Right atrium auricular region (tissue), 2 donors: Measurements from ENCODE around the gene EVA1A. TPM values are rescaled to one million over a fixed set of nuclear protein-coding genes. Genes with fewer than 3 reads are reported as not detected.

Experiments
- DNase-seq: peaks from one replicate; pipeline ENCODE4 v3.0.0-alpha.2; 2019; ENCODE audit warnings: low spot score
- H3K27ac ChIP-seq, 2 donors: fragments of 200-600 bp; sonication (generic); 1 replicate in 1 of 2; 2 replicates in 1 of 2; pipeline ENCODE4 v1.5.1; 2016 to 2019
- H3K27me3 ChIP-seq, 2 donors: fragments of 200-600 bp; sonication (generic); one replicate each; pipeline versions ENCODE4 v1.5.1 to v1.6.0; 2017 to 2019
- H3K36me3 ChIP-seq: fragments of 200-600 bp; sonication (generic); one replicate; pipeline ENCODE4 v1.5.1; 2016
- H3K4me1 ChIP-seq, 2 donors: fragments of 200-600 bp; sonication (generic); one replicate each; pipeline versions ENCODE4 v1.5.1 to v1.6.0; 2017 to 2019
- H3K4me3 ChIP-seq, 2 donors: fragments of 200-600 bp; sonication (generic); 1 replicate in 1 of 2; 2 replicates in 1 of 2; pipeline ENCODE4 v1.5.1; 2017 to 2019; ENCODE audit warnings: mild to moderate bottlenecking in 1 of 2, moderate library complexity in 1 of 2
- H3K9me3 ChIP-seq, 2 donors: fragments of 200-600 bp; sonication (generic); one replicate each; pipeline ENCODE4 v1.5.1; 2019
- total RNA-seq, 2 donors: library from RNA; depleted of rRNA; stranded (reverse); fragments of >200 nt; gene quantifications; one replicate each; pipeline ENCODE4 v1.1.0, GENCODE V29; 2016
- TF ChIP-seq, protein P1 (sequence below), 2 donors: fragments of 200-600 bp; sonication (generic); IDR thresholded peaks; one replicate each; pipeline ENCODE4 v1.5.1; 2019; ENCODE audit warnings: antibody characterized with exemption in 2 of 2

The EVA1A gene
- total RNA-seq, 2 donors from 2014 or later: 0.47 to 1.2 TPM

DNA sequence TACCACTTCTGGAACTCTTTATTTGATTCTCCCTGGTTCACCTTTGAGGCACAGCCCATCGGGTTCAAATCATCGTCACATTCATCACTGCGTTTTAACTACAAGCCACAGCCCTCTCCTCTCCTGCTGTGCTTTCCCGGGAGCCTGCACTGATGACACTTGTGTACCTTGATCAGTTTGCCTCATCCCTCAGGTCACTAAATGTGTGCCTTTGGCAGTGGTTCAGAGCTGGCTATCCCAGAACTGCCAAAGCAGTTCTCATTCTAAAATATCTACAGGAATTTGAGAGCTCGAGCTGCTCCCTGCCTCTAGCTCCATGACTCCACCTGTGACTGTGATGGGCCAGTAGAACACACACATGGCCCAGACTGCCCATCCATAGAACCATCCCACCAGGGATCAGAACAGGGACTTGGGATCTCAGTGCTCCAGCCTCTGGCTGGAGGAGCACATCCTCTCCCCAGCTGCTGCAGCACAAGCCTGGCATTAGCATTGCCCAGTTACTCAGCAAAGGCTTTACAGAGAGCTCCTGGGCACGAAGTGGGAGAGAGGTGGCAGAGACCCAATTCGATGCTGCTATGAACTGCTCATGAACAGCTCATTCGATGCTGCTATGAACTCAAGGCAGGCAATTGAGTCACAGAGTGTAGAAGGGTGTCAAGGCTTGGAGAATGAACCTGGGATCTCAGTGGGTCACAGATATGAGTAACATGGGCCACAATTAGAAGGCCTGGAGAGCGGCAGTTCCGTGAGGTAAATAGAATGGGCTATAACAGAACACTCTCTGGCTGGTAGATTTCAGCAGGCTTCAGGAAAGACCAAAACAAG lies 41.9 kb downstream of the EVA1A start:
- no peak for DNase-seq
- no peaks in the 10 kb centered on the region for H3K4me1 ChIP-seq
- no peaks in the 10 kb centered on the region for H3K27me3 ChIP-seq
- no peak overlapping the region for H3K4me3 ChIP-seq
- no peaks in the 10 kb centered on the region for H3K9me3 ChIP-seq
- H3K36me3 ChIP-seq: no peaks in the 10 kb centered on the region
- H3K27ac ChIP-seq: no peak overlapping the region
- TF ChIP-seq, protein P1, sequence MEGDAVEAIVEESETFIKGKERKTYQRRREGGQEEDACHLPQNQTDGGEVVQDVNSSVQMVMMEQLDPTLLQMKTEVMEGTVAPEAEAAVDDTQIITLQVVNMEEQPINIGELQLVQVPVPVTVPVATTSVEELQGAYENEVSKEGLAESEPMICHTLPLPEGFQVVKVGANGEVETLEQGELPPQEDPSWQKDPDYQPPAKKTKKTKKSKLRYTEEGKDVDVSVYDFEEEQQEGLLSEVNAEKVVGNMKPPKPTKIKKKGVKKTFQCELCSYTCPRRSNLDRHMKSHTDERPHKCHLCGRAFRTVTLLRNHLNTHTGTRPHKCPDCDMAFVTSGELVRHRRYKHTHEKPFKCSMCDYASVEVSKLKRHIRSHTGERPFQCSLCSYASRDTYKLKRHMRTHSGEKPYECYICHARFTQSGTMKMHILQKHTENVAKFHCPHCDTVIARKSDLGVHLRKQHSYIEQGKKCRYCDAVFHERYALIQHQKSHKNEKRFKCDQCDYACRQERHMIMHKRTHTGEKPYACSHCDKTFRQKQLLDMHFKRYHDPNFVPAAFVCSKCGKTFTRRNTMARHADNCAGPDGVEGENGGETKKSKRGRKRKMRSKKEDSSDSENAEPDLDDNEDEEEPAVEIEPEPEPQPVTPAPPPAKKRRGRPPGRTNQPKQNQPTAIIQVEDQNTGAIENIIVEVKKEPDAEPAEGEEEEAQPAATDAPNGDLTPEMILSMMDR (IDR thresholded peaks at IDR 0.05): no peak

DNA sequence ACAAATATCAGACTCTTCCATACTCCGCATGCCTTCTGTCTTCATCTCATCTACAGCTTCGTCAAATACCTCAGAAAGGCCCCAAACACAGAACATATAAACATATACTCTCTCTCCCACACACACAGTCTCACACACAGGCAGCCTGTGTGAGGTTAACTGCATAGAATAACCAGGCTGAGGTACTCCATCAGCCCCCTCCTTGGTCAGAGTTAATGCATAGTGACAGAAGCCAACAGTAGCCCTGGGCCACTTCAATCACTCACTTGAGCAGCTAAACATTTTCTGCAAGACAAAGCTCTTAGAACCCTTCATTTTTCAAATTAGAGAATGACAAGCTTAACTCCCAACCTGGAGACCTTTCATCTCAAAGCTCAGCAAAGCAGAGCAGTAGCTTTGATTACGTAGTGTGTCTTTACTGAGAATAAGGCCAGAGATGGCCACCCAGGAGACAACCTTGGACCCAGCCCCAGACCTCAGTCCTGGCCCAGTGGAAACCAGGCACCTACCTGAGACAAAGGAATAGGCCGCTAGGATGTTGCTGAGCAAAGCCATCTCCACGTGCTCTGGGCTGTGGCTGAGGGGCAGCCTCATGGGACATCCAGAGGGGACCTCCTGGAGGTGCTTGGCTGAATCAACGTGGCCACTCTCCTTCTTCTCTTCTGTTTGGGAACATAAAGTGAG lies 43.0 kb downstream of the EVA1A start:
- no peak overlapping the region for H3K27ac ChIP-seq

DNA sequence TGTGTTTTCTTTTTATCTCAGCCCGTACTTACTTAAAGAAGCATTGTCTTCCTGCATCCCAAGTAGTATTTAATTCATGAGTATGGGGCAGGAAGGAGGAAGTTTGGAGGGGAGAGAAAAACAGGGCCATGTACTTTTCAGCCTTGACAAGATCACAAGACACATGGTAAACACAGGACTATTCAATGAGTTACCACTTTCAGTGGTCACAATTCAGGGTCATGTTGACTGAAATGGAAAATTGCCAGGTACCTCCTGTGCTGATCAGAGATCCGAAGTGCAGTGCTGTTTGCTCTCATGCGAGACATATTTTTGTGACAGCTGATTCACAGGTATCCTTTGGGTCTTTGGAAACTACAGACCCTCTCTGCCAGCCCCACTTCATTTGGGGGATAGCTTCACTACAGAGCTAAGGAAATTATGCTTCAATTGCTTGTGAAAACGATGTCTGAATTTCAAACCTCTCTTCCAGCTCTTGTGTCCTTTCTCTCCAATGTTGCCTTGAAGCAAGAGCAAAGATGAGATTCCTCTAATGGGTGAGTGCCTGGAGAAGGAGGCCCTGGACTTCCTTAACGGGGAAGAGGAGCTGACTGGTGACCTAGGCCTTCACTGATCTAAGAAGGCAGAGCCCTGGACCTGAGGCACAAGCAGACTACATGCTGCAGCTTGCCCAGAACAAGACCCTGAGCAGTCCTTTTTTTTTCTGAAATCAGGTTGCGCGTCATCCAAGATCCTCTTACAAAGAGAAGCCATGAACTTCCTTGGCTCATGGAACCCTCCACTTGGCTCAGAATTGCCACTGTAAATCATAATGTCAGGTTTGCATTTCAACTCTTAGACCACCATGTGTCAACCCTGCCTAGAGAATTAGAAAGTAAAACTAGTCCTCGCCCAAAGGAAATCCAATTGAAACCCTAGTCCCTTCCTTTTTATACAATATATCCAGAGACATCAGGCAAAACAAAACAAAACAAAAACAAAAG lies 44.1 kb downstream of the EVA1A start:
- no peak overlapping the region for H3K27ac ChIP-seq
- no peak for DNase-seq
- no peaks in the 10 kb centered on the region for H3K27me3 ChIP-seq
- no peaks in the 10 kb centered on the region for H3K36me3 ChIP-seq
- TF ChIP-seq, protein P1 (IDR thresholded peaks at IDR 0.05): no peak
- H3K4me1 ChIP-seq: no peaks in the 10 kb centered on the region
- no peak overlapping the region for H3K4me3 ChIP-seq
- H3K9me3 ChIP-seq: peaks cover 3 to 13% of the 10 kb centered on the region in 2 donors

More for the DNA sequence above, 43.0 kb downstream of the EVA1A start:
- Histone ChIP-seq H3K27me3 (no peaks in the 10 kb centered on the region), H3K9me3 (peaks cover 3 to 7% of the 10 kb centered on the region in 2 donors), H3K4me3 (no peak overlapping the region), H3K36me3 (no peaks in the 10 kb centered on the region), H3K4me1 (no peaks in the 10 kb centered on the region)
- TF ChIP-seq, protein P1 (IDR thresholded peaks at IDR 0.05): no peak
- DNase-seq: no peak

DNA sequence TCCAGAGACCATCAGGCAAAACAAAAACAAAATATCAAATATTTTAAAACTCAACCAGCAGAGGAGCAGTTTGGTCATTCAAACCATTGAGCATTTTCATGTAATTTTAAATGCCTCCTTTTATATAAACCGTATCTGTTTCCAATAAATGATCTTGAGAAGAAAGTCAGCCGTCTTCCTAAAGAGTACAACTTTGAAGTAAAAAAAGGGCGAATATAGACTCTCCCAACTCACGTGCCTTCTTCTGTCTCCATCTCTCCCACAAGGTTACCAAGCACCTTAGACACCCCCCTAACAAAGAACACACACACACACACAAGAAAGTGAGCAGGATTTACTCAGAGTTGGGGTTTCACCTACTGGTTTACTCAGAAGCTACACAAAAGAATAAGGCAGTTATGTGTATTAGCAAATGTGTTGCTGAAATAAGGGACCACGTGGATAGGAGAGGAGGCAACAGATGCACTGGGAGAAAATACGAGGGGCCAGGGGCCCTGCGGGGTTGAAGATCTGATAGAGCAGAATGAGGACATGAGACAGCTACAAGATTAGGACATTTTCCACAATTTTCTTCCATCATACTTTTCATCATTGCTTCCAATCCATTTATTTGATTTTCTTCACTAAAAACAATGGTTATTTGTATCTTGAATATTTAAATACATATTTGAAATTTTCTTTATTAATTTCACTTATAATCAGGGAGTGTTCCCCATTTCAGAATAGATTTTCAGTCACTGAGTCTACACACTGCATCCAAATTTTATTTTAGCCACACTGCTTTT lies 45.0 kb downstream of the EVA1A start:
- no peak for DNase-seq
- Histone ChIP-seq H3K4me1 (no peaks in the 10 kb centered on the region), H3K9me3 (peaks cover 3 to 13% of the 10 kb centered on the region in 2 donors), H3K27me3 (no peaks in the 10 kb centered on the region), H3K27ac (no peak overlapping the region), H3K36me3 (no peaks in the 10 kb centered on the region), H3K4me3 (no peak overlapping the region)
- TF ChIP-seq, protein P1 (IDR thresholded peaks at IDR 0.05): no peak
